Ectodermal cell (in vitro differentiated cells): ENCODE data around the gene RNASE8.

Experiments
- H3K27ac ChIP-seq: 2 replicates; pipeline ENCODE4 v1.7.0; 2013; ENCODE audit warnings: mild to moderate bottlenecking, low read depth, low read length; ENCODE audit not compliant: insufficient read depth, poor library complexity, severe bottlenecking
- H3K27me3 ChIP-seq: 2 replicates; pipeline ENCODE4 v1.7.0; 2013; ENCODE audit warnings: mild to moderate bottlenecking, low read length; ENCODE audit not compliant: insufficient read depth, control insufficient read depth, poor library complexity, severe bottlenecking
- H3K36me3 ChIP-seq: one replicate; pipeline ENCODE4 v1.7.0; 2013; ENCODE audit warnings: low read length; ENCODE audit not compliant: control insufficient read depth, insufficient read depth
- H3K4me1 ChIP-seq: one replicate; pipeline ENCODE4 v1.7.0; 2013; ENCODE audit warnings: low read length; ENCODE audit not compliant: control insufficient read depth, insufficient read depth
- H3K4me3 ChIP-seq: 2 replicates; pipeline ENCODE4 v1.7.0; 2013; ENCODE audit warnings: low read depth, low read length, control low read depth; ENCODE audit not compliant: insufficient read depth
- H3K9me3 ChIP-seq: 2 replicates; pipeline ENCODE4 v1.7.0; 2013; ENCODE audit warnings: mild to moderate bottlenecking, low read length, moderate library complexity; ENCODE audit not compliant: control insufficient read depth
- WGBS, 2 experiments: methylation state at CpG; one replicate each; pipeline ENCODE4 v1.1.7; 2013; ENCODE audit warnings: missing lambda C conversion rate in 2 of 2; 5-methylcytosine and 5-hydroxymethylcytosine counted together

The RNASE8 gene

DNA sequence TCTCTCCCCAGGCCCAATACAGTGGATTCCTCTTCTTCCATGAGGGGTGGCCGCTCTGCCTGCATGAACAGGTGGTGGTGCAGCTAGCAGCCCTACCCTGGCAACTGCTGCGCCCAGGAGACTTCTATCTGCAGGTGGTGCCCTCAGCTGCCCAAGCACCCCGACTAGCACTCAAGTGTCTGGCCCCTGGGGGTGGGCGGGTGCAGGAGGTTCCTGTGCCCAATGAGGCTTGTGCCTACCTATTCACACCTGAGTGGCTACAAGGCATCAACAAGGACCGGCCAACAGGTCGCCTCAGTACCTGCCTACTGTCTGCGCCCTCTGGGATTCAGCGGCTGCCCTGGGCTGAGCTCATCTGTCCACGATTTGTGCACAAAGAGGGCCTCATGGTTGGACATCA is 16.3 kb downstream of the RNASE8 start:
- Histone ChIP-seq H3K27me3 (peaks cover 4% of the 10 kb centered on the region), H3K9me3 (no peaks in the 10 kb centered on the region), H3K4me3 (no peak overlapping the region), H3K36me3 (peaks cover 26% of the 10 kb centered on the region), H3K4me1 (peaks cover 3% of the 10 kb centered on the region), H3K27ac (no peak overlapping the region)
- WGBS, 2 experiments: 96% methylated on average over 9 of the region's 9 CpGs

DNA sequence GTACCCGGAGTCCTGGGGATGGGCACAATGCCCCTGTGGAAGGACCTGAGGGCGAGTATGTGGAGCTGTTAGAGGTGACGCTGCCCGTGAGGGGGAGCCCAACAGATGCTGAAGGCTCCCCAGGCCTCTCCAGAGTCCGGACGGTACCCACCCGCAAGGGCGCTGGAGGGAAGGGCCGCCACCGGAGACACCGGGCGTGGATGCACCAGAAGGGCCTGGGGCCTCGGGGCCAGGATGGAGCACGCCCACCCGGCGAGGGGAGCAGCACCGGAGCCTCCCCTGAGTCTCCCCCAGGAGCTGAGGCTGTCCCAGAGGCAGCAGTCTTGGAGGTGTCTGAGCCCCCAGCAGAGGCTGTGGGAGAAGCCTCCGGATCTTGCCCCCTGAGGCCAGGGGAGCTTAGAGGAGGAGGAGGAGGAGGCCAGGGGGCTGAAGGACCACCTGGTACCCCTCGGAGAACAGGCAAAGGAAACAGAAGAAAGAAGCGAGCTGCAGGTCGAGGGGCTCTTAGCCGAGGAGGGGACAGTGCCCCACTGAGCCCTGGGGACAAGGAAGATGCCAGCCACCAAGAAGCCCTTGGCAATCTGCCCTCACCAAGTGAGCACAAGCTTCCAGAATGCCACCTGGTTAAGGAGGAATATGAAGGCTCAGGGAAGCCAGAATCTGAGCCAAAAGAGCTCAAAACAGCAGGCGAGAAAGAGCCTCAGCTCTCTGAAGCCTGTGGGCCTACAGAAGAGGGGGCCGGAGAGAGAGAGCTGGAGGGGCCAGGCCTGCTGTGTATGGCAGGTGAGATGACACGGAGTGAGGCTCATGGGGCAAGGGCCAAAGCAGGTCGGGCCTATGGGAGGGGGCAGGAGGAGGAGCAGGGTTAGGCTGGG is 17.0 kb downstream of the RNASE8 start:
- no peaks in the 10 kb centered on the region for H3K9me3 ChIP-seq
- H3K4me1 ChIP-seq: peaks cover 3% of the 10 kb centered on the region
- WGBS, 2 experiments: 94 to 95% methylated on average over 26 of the region's 26 CpGs
- no peak overlapping the region for H3K27ac ChIP-seq
- H3K27me3 ChIP-seq: no peaks in the 10 kb centered on the region
- H3K36me3 ChIP-seq: peaks cover 30% of the 10 kb centered on the region
- no peak overlapping the region for H3K4me3 ChIP-seq

DNA sequence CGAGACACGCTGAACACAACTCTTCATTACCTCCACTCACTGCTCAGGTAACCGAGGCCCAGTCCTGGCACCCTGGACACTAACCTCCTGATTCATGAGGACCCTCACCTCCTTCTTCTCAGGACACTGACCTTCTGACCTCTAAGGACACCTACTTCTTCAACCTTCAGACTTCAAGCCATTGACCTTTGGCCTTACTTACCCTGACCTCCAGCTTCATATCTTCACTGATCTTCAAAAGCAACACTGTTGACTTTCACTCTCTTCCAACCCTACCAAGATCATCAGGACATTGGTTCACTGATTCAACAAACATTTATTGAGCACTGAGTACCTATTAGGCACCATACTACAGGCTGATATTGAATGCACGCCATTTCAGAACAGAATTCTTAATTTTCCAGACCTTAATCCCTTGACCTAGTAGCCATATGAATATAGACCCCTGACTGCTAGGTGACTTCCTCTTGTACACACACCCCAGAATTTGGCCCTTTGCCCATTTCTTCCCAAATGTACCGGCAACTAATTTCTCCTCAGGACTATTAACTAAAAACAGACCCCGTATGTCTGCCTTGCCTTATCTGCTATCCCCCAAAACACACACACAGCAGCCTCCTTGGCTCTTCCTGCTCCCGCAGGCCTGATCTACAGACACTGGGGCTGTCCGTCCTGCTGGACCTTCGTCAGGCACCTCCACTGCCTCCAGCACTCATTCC is 18.3 kb downstream of the RNASE8 start:
- 93% methylated on average over 9 of the region's 9 CpGs for WGBS, 2 experiments

DNA sequence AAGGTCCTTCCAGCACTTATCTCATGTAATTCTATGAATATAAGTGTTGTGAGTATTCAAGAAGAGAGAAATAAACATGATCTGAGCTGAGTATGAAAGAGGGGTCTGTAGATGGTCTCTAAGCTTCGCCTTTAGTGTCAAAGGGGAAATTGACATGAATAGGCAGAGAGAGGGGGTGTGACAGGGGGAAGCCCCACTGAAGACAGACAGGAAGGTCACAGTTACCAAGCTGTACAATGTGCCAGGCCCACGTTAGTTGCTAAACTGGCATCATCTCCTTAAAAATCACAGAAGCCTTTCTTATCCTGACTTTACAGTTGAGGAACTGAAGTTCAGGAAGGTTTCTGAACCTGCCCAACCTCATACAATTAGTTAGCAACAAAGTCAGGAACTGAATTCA is 20.1 kb downstream of the RNASE8 start:
- Histone ChIP-seq H3K4me1 (no peaks in the 10 kb centered on the region), H3K27ac (no peak overlapping the region), H3K36me3 (peaks cover 50% of the 10 kb centered on the region), H3K27me3 (no peaks in the 10 kb centered on the region), H3K9me3 (no peaks in the 10 kb centered on the region), H3K4me3 (no peak overlapping the region)
- 94% methylated on average over 2 of the region's 2 CpGs for WGBS, 2 experiments

More for the DNA sequence above, 18.3 kb downstream of the RNASE8 start:
- peaks cover 33% of the 10 kb centered on the region for H3K36me3 ChIP-seq
- H3K4me3 ChIP-seq: no peak overlapping the region
- no peaks in the 10 kb centered on the region for H3K27me3 ChIP-seq
- peaks cover 3% of the 10 kb centered on the region for H3K4me1 ChIP-seq
- H3K27ac ChIP-seq: no peak overlapping the region
- H3K9me3 ChIP-seq: no peaks in the 10 kb centered on the region

DNA sequence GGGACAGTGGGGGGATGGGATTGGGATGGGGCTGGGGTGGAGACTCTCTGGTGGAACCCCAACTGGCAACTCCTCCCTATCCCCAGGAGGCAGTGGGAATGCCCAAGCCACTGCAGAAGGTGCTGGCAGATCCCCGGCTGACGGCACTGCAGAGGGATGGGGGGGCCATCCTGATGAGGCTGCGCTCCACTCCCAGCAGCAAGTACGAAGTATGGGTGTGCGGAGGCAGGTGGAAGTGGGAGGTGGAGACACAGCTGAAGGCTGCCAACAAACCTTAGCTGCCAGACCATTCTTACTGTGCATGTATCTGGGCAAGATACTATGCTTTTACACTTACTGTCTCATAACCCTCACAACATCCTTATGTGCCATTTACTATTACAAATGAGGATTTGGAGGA is 20.7 kb downstream of the RNASE8 start:
- Histone ChIP-seq H3K4me3 (no peak overlapping the region), H3K36me3 (peaks cover 51% of the 10 kb centered on the region), H3K27me3 (no peaks in the 10 kb centered on the region), H3K4me1 (no peaks in the 10 kb centered on the region), H3K9me3 (no peaks in the 10 kb centered on the region), H3K27ac (no peak overlapping the region)
- WGBS, 2 experiments: 91 to 92% methylated on average over 5 of the region's 5 CpGs

DNA sequence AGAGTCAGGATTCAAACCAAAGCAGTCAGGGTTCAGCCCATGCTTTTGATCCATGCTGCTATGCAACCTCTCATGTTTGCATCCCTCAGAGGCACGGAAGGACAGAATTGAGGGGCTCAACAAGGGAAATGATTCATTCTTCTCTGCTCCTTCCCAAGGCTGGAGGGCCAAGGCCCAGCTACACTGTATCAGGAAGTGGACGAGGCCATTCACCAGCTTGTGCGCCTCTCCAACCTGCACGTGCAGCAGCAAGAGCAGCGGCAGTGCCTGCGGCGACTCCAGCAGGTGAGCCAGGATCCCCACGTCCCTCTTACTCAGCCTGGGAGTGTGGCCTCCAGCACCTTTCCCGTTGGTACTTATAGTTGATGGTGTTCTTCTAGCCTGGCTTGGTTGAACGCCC is 21.1 kb downstream of the RNASE8 start:
- H3K4me3 ChIP-seq: no peak overlapping the region
- no peak overlapping the region for H3K27ac ChIP-seq
- WGBS, 2 experiments: 95% methylated on average over 10 of the region's 10 CpGs
- no peaks in the 10 kb centered on the region for H3K4me1 ChIP-seq
- no peaks in the 10 kb centered on the region for H3K27me3 ChIP-seq
- peaks cover 47% of the 10 kb centered on the region for H3K36me3 ChIP-seq
- H3K9me3 ChIP-seq: no peaks in the 10 kb centered on the region

DNA sequence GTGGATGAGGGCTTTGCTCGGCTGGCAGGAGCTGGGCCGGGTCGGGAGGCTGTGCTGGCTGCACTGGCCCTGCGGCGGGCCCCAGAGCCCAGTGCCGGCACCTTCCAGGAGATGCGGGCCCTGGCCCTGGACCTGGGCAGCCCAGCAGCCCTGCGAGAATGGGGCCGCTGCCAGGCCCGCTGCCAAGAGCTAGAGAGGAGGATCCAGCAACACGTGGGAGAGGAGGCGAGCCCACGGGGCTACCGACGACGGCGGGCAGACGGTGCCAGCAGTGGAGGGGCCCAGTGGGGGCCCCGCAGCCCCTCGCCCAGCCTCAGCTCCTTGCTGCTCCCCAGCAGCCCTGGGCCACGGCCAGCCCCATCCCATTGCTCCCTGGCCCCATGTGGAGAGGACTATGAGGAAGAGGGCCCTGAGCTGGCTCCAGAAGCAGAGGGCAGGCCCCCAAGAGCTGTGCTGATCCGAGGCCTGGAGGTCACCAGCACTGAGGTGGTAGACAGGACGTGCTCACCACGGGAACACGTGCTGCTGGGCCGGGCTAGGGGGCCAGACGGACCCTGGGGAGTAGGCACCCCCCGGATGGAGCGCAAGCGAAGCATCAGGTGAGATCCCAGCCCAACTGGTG is 24.0 kb downstream of the RNASE8 start:
- Histone ChIP-seq H3K4me1 (peaks cover under 1% of the 10 kb centered on the region), H3K27ac (no peak overlapping the region), H3K36me3 (peaks cover 29% of the 10 kb centered on the region), H3K4me3 (no peak overlapping the region), H3K27me3 (no peaks in the 10 kb centered on the region), H3K9me3 (no peaks in the 10 kb centered on the region)
- 92 to 93% methylated on average over 30 of the region's 30 CpGs for WGBS, 2 experiments

DNA sequence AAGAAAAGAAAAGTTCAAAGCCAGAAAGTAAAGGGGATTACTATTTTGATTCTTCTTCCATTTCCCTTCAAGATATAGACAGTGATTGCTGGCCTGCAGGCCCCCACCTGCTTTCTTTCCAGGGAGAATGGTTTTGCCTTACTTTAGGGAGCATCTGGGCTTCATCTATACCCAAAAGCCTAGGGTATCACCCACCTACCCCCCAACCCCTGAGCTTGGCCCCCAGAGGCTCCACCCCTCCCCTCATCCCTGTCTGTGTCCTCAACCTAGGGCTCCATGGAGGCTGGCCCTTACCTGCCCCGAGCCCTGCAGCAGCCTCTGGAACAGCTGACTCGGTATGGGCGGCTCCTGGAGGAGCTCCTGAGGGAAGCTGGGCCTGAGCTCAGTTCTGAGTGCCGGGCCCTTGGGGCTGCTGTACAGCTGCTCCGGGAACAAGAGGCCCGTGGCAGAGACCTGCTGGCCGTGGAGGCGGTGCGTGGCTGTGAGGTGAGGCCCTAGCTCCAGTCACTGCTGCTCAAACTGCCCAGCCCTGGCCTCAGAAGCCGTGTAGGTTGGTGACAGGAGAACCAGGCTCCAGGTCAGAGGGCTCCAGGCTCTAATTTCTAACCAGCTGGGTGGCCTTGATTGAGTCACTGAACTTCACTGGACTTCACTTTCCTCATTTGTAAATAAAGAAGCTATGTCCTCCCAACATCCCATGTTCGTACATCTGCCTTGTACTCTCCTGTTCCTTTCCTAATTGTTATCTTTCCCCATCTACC is 26.1 kb downstream of the RNASE8 start:
- Histone ChIP-seq H3K4me1 (peaks cover 8% of the 10 kb centered on the region), H3K9me3 (no peaks in the 10 kb centered on the region), H3K27me3 (no peaks in the 10 kb centered on the region), H3K4me3 (no peak overlapping the region), H3K27ac (no peak overlapping the region), H3K36me3 (peaks cover 28% of the 10 kb centered on the region)
- WGBS, 2 experiments: 94 to 96% methylated on average over 11 of the region's 11 CpGs

DNA sequence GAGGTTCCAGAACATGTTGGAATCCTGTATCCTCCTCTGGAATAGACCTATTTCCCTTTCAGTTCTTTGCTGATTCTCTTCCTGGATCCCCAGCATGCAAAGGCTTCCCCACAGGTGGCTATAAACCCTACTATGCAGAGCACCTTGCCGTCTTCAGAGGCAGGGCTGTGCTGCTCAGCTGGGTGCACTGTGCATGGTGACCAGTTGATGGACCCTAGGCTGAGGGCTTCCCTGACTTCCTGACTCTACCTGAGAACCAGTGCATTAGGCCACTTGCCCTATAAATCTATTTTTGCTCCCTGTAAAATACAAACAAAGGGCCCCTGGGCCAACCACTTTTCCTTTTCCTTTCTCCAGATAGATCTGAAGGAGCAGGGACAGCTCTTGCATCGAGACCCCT is 26.8 kb downstream of the RNASE8 start:
- WGBS, 2 experiments: 92 to 95% methylated on average over 2 of the region's 2 CpGs
- Histone ChIP-seq H3K4me1 (peaks cover 8% of the 10 kb centered on the region), H3K27ac (no peak overlapping the region), H3K36me3 (peaks cover 33% of the 10 kb centered on the region), H3K27me3 (no peaks in the 10 kb centered on the region), H3K9me3 (no peaks in the 10 kb centered on the region), H3K4me3 (no peak overlapping the region)
